Keratinocyte (primary cell): ENCODE data around the gene NPLOC4. TPM values are rescaled to one million over a fixed set of nuclear protein-coding genes. Genes with fewer than 3 reads are reported as not detected.
A peak's percentile ranks its signal among the peaks of the same experiment; 100 is the strongest.

Source experiments
- DNase-seq: peaks from one replicate; pipeline ENCODE4 v3.0.0-alpha.2; 2011; ENCODE audit warnings: low read depth, missing footprints, low spot score
- FAIRE-seq: peaks from 2 replicates; lab custom pipeline; 2011; peaks lifted over from hg19 to GRCh38; lab: Jason Lieb, UNC
- H2AFZ ChIP-seq: 2 replicates; pipeline ENCODE4 v1.6.0; 2012; ENCODE audit warnings: low read length, control low read depth, inconsistent platforms; ENCODE audit not compliant: control insufficient read depth
- H3K27ac ChIP-seq: 2 replicates; pipeline ENCODE4 v1.5.1; 2011; ENCODE audit warnings: low read length; ENCODE audit not compliant: control insufficient read depth, insufficient read depth
- H3K27me3 ChIP-seq: 3 replicates; pipeline ENCODE4 v1.6.0; 2011; ENCODE audit warnings: low read length; ENCODE audit not compliant: control insufficient read depth, insufficient read depth; ENCODE audit errors: extremely low read depth
- H3K36me3 ChIP-seq, 2 experiments: 2 replicates in 1 of 2; 3 replicates in 1 of 2; pipeline ENCODE4 v1.5.1; 2011; ENCODE audit warnings: low read length in 2 of 2, mild to moderate bottlenecking in 1 of 2; ENCODE audit not compliant: control insufficient read depth in 2 of 2, insufficient read depth in 2 of 2; ENCODE audit errors: extremely low read depth in 1 of 2
- H3K4me1 ChIP-seq: 3 replicates; pipeline ENCODE4 v1.5.1; 2011; ENCODE audit warnings: low read length; ENCODE audit not compliant: control insufficient read depth, insufficient read depth; ENCODE audit errors: extremely low read depth
- H3K4me2 ChIP-seq: 3 replicates; pipeline ENCODE4 v1.6.0; 2011; ENCODE audit warnings: low read depth, low read length; ENCODE audit not compliant: control insufficient read depth, insufficient read depth; ENCODE audit errors: extremely low read depth
- H3K4me3 ChIP-seq, 3 experiments: fragments of 200-600 bp in 1 of 3; sonication (generic) in 1 of 3; 2 replicates in 2 of 3; 3 replicates in 1 of 3; pipeline ENCODE4 v1.5.1; 2011 to 2016; ENCODE audit warnings: low read length in 3 of 3, mild to moderate bottlenecking in 3 of 3, control low read depth in 2 of 3, inconsistent platforms in 1 of 3, low read depth in 1 of 3, mixed read lengths in 1 of 3, mixed run types in 1 of 3, moderate library complexity in 1 of 3; ENCODE audit not compliant: control insufficient read depth in 2 of 3, insufficient read depth in 2 of 3; ENCODE audit errors: extremely low read depth in 1 of 3
- H3K79me2 ChIP-seq: 2 replicates; pipeline ENCODE4 v1.6.0; 2012; ENCODE audit warnings: low read length; ENCODE audit not compliant: control insufficient read depth, insufficient read depth
- H3K9ac ChIP-seq: 3 replicates; pipeline ENCODE4 v1.6.0; 2011; ENCODE audit warnings: low read length; ENCODE audit not compliant: control insufficient read depth, insufficient read depth; ENCODE audit errors: extremely low read depth
- H3K9me1 ChIP-seq: 3 replicates; pipeline ENCODE4 v1.6.0; 2011; ENCODE audit warnings: low read length; ENCODE audit not compliant: control insufficient read depth, insufficient read depth; ENCODE audit errors: extremely low read depth
- H3K9me3 ChIP-seq: 2 replicates; pipeline ENCODE4 v1.5.1; 2012; ENCODE audit warnings: low read depth, low read length; ENCODE audit not compliant: control insufficient read depth
- H4K20me1 ChIP-seq: 3 replicates; pipeline ENCODE4 v1.6.0; 2011; ENCODE audit warnings: low read length; ENCODE audit not compliant: control insufficient read depth, insufficient read depth; ENCODE audit errors: extremely low read depth
- EZH2 ChIP-seq: IDR thresholded peaks from one replicate; pipeline ENCODE4 v1.6.1; 2012; ENCODE audit warnings: inconsistent platforms, mild to moderate bottlenecking, low read length, moderate library complexity
- dilution Hi-C: fragments of 300-500 bp; cut with MboI; formaldehyde crosslinking; loops from one replicate; pipeline ENCODE4 v1.7.0; 2020; ENCODE audit warnings: low sequenced_read_pairs; ENCODE audit not compliant: extremely low pct_ligation_motif_present
- polyA plus RNA-seq, 5 experiments: library from polyadenylated mRNA; depleted of rRNA in 3 of 5; stranded (reverse) in 3 of 5; stranded (forward) in 1 of 5; unstranded in 1 of 5; fragments of >200 nt; gene quantifications; 1 replicate in 1 of 5; 2 replicates in 3 of 5; 3 replicates in 1 of 5; pipeline versions ENCODE4 v1.2.1 to v1.2.3, GENCODE V29; 2011 to 2012; ENCODE audit warnings: missing spikeins in 2 of 5, low read depth in 1 of 5, low replicate concordance in 1 of 5
- TF ChIP-seq, protein P1 (sequence below), 3 experiments: IDR thresholded peaks in 1 of 3; conservative IDR thresholded peaks in 1 of 3; optimal IDR thresholded peaks in 1 of 3; 2 replicates in 2 of 3; 3 replicates in 1 of 3; pipeline versions ENCODE3 to v1.5.1; 2011; ENCODE audit warnings: low read length in 3 of 3, mild to moderate bottlenecking in 3 of 3, moderate library complexity in 2 of 3, control low read depth in 1 of 3, inconsistent platforms in 1 of 3; ENCODE audit not compliant: insufficient read depth in 2 of 3; ENCODE audit errors: extremely low read depth in 1 of 3

The NPLOC4 gene
- polyA plus RNA-seq, 1 donor (not counting 4 experiments of a cell fraction or from before 2014, with no cell fraction given), result 64.0 TPM

DNA sequence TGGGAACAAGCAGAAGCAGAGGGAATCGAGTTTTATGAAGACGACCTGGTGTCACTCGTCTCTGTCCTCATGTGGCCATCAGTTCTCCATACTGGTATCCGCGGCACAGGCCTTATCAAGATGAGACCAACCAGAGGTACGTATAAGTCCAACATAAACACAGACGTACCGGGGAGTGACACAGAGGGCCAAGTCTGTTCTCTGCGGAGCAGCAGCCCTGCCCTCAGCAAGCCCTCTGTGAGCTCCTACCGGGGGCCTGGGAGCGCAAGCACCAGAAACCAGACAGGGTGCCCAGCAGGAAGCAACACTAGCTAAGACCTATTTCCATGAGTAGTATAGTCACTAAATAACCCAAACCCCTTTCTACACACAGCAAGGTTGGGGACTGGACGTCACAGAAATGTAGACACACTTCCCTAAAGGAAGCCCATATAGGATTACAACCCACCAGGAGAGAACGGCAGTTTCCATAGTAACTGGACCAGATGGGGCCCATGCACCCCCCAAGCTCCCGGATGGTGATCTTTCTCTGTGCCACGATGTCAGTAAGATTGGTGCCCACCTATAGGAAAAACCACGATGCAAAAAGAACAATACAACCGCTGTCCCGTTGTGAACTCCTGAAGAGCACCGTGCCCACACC, 45.8 kb upstream of the NPLOC4 start:
- peaks cover 53% of the 10 kb centered on the region for H3K79me2 ChIP-seq
- peaks cover 24 to 27% of the 10 kb centered on the region in 2 experiments for H3K36me3 ChIP-seq
- peaks cover 23% of the 10 kb centered on the region for H3K4me1 ChIP-seq
- DNase-seq, result no peak
- H3K4me3 ChIP-seq, result peak overlapping the region; percentile 85 to 99 (median 89)
- H2AFZ ChIP-seq, result peak overlapping the region; percentile 74
- TF ChIP-seq, protein P1, sequence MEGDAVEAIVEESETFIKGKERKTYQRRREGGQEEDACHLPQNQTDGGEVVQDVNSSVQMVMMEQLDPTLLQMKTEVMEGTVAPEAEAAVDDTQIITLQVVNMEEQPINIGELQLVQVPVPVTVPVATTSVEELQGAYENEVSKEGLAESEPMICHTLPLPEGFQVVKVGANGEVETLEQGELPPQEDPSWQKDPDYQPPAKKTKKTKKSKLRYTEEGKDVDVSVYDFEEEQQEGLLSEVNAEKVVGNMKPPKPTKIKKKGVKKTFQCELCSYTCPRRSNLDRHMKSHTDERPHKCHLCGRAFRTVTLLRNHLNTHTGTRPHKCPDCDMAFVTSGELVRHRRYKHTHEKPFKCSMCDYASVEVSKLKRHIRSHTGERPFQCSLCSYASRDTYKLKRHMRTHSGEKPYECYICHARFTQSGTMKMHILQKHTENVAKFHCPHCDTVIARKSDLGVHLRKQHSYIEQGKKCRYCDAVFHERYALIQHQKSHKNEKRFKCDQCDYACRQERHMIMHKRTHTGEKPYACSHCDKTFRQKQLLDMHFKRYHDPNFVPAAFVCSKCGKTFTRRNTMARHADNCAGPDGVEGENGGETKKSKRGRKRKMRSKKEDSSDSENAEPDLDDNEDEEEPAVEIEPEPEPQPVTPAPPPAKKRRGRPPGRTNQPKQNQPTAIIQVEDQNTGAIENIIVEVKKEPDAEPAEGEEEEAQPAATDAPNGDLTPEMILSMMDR (optimal IDR thresholded peaks at IDR 0.05 in 1 of 3, IDR thresholded peaks at IDR 0.05 in 1 of 3, conservative IDR thresholded peaks at IDR 0.05 in 1 of 3; ENCODE audit: extremely low read depth in 1 of 3, insufficient read depth in 2 of 3, low read length in 3 of 3), result no peak
- no peak for TF ChIP-seq EZH2
- no peaks in the 10 kb centered on the region for H3K9me1 ChIP-seq
- FAIRE-seq, result no peak
- peaks cover 13% of the 10 kb centered on the region for H4K20me1 ChIP-seq
- no peaks in the 10 kb centered on the region for H3K9me3 ChIP-seq
- H3K27ac ChIP-seq, result peak overlapping the region; percentile 71
- no peaks in the 10 kb centered on the region for H3K27me3 ChIP-seq
- peak overlapping the region; percentile 83 for H3K9ac ChIP-seq
- peak overlapping the region; percentile 97 for H3K4me2 ChIP-seq
- dilution Hi-C loops, result no loop called here

DNA sequence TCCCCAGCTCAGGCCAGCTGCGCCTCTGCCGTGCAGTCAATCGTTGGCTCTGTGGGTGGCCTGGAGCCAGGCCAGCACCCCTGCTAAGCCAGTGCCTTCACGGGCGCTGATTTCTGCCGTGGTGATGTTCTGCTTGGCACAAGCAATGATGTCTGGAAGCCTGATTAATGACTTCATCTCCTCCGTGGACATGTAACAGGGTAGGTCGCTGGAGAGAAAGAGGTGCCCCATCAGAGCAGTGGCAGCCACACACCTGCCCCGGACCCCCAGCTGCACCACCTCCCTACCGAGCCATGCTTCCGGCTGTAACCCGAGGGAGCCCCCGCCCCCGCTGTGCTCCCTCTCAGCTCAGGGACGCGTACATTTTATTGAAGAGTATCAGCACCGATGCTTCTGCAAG, 44.8 kb upstream of the NPLOC4 start:
- H3K9ac ChIP-seq, result no peak overlapping the region
- no peak for FAIRE-seq
- peaks cover 42% of the 10 kb centered on the region for H3K79me2 ChIP-seq
- H3K27ac ChIP-seq, result no peak overlapping the region
- dilution Hi-C loops, result no loop called here
- no peaks in the 10 kb centered on the region for H3K9me1 ChIP-seq
- no peak overlapping the region for H3K4me3 ChIP-seq
- H3K4me1 ChIP-seq, result peaks cover 23% of the 10 kb centered on the region
- H4K20me1 ChIP-seq, result peaks cover 13% of the 10 kb centered on the region
- no peak for DNase-seq
- no peaks in the 10 kb centered on the region for H3K9me3 ChIP-seq
- no peaks in the 10 kb centered on the region for H3K27me3 ChIP-seq
- TF ChIP-seq EZH2, result no peak
- TF ChIP-seq, protein P1 (optimal IDR thresholded peaks at IDR 0.05 in 1 of 3, IDR thresholded peaks at IDR 0.05 in 1 of 3, conservative IDR thresholded peaks at IDR 0.05 in 1 of 3; ENCODE audit: extremely low read depth in 1 of 3, insufficient read depth in 2 of 3, low read length in 3 of 3), result no peak
- H3K4me2 ChIP-seq, result no peak overlapping the region
- H3K36me3 ChIP-seq, result peaks cover 18 to 19% of the 10 kb centered on the region in 2 experiments
- no peak overlapping the region for H2AFZ ChIP-seq
